ENCODE results near the gene PHF10. TPM values are rescaled to one million over a fixed set of nuclear protein-coding genes. Genes with fewer than 3 reads are reported as not detected.

PHF10 gene
- total RNA-seq, 3 donors from 2014 or later (not counting 1 experiment from before 2014, with no cell fraction given), result 46.5 to 56.5 (median 53.6) TPM

DNA sequence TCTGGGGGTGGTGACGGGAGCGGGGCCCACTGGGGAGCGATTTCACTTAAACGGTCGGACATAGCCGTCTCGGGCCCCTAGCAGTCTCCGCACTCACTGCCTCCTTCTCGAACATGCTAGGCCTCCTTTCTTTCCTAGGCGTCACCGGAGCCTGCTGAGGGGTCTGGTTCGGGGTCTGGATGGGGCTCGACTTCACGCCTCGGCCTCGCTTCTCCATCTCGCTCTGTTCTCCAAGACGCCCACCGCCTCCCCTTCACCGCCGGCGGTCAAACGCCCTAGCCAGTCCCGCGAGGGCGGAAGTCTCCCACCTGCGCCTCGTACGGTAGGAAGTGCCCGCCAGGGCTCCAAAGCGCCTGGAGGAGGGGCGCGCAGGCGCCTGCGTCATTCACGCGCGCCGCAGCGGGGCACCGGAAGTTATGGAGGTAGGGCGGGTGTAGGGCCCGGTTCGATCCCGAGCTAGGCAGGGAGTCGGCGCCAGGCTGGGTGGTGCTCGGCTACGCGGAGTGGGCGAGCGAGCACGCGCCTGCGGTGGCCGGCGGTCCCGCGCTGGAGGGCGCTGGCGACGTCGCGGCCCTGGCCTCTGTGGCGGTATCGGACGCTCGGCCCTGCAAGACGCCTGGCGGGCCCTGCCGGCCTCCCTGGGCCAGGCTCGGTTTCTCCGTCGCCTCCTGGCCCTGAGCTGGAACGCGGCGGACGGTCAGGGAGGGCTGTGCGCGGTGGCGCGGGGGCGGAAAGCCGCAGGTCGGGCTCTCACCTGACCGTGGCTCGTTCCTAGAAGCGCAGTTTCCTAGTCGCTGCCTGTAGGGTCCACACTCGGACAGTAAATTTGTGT is 27.2 kb upstream of the PHF10 start, which contains the start of the genes DYNLT2 and ERMARD:
Gene DYNLT2 (minus strand): TSS at position 331 of the 832 bp plus-strand sequence. CDS start 114 bp downstream, at position 217.
Gene ERMARD (plus strand): TSS at position 381 of the 832 bp plus-strand sequence. CDS start 36 bp downstream, at position 417.
- H3K9me3 ChIP-seq (ENCODE audit: control insufficient read depth, insufficient read depth, low read length), result no peaks in the 10 kb centered on the region
- intact Hi-C loops (cut with micrococcal nuclease), result loop anchor here (1.0 to 2.0 kb wide), 3 partner anchors 27 to 803 kb away; partner anchors contain the start of genes C6orf120, PHF10, TBP and WDR27
- no peaks in the 10 kb centered on the region for H3K36me3 ChIP-seq (ENCODE audit: control insufficient read depth, insufficient read depth, low read length)
- Mint-ChIP-seq H3K9me3 (no peaks in the 10 kb centered on the region), H3K36me3 (no peaks in the 10 kb centered on the region), H3K4me1 (peaks cover 38 to 42% of the 10 kb centered on the region in 2 donors), H3K27me3 (ENCODE audit: low read depth in 2 of 2) (peaks cover 0 to 1% of the 10 kb centered on the region in 2 donors), H3K4me3 (peak within 1 kb of the TSS; percentile 98), H3K27ac (peak within 1 kb of the TSS; percentile 99 to 100)
- DNase-seq, result peak; percentile 95 to 96
- H3K4me1 ChIP-seq (ENCODE audit: control insufficient read depth, insufficient read depth, low read length), result peaks cover 8% of the 10 kb centered on the region
- under 1% methylated on average over 90 of the region's 90 CpGs for WGBS (ENCODE audit: insufficient coverage)
- peak; percentile 93 to 99 (median 96) for ATAC-seq
- TF ChIP-seq, protein P1, sequence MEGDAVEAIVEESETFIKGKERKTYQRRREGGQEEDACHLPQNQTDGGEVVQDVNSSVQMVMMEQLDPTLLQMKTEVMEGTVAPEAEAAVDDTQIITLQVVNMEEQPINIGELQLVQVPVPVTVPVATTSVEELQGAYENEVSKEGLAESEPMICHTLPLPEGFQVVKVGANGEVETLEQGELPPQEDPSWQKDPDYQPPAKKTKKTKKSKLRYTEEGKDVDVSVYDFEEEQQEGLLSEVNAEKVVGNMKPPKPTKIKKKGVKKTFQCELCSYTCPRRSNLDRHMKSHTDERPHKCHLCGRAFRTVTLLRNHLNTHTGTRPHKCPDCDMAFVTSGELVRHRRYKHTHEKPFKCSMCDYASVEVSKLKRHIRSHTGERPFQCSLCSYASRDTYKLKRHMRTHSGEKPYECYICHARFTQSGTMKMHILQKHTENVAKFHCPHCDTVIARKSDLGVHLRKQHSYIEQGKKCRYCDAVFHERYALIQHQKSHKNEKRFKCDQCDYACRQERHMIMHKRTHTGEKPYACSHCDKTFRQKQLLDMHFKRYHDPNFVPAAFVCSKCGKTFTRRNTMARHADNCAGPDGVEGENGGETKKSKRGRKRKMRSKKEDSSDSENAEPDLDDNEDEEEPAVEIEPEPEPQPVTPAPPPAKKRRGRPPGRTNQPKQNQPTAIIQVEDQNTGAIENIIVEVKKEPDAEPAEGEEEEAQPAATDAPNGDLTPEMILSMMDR (IDR thresholded peaks at IDR 0.05), result no peak
- peak within 1 kb of the TSS; percentile 94 for H3K27ac ChIP-seq (ENCODE audit: low read length)
- H3K27me3 ChIP-seq (ENCODE audit: control insufficient read depth, insufficient read depth, low read length), result no peaks in the 10 kb centered on the region
- H3K4me3 ChIP-seq (ENCODE audit: low read length), result peak within 1 kb of the TSS; percentile 79

DNA sequence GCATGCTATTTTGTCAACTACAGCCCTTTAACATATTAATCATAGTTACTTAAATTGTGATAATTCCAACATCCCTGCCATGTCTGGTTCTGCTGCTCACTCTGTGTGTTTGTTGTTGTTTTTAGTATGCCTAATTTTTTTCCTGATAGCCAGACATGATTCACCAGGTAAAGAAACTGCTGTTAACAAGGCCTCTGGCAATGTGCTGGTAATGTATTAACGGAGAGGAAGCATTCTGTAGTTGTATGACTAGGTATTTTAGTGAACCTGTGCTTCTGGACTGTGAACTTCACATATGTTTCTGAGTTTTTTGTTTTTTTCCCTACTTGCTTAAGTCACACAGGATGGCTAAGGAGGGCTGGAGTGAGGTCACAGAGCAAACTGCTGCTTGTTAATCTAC is 22.3 kb upstream of the PHF10 start:
- no peaks in the 10 kb centered on the region for H3K4me1 ChIP-seq (ENCODE audit: control insufficient read depth, insufficient read depth, low read length)
- no peak overlapping the region for H3K4me3 ChIP-seq (ENCODE audit: low read length)
- no peaks in the 10 kb centered on the region for H3K9me3 ChIP-seq (ENCODE audit: control insufficient read depth, insufficient read depth, low read length)
- Mint-ChIP-seq H3K27ac (no peak overlapping the region), H3K36me3 (no peaks in the 10 kb centered on the region), H3K4me1 (peaks cover 20 to 24% of the 10 kb centered on the region in 2 donors), H3K27me3 (ENCODE audit: low read depth in 2 of 2) (peaks cover 0 to 6% of the 10 kb centered on the region in 2 donors), H3K9me3 (no peaks in the 10 kb centered on the region), H3K4me3 (no peak overlapping the region)
- TF ChIP-seq, protein P1 (IDR thresholded peaks at IDR 0.05), result no peak
- intact Hi-C loops (cut with micrococcal nuclease), result no loop called here
- no peak for DNase-seq
- no peak for ATAC-seq
- H3K36me3 ChIP-seq (ENCODE audit: control insufficient read depth, insufficient read depth, low read length), result no peaks in the 10 kb centered on the region
- 100% methylated on average over 1 of the region's 1 CpG for WGBS (ENCODE audit: insufficient coverage)
- no peaks in the 10 kb centered on the region for H3K27me3 ChIP-seq (ENCODE audit: control insufficient read depth, insufficient read depth, low read length)
- H3K27ac ChIP-seq (ENCODE audit: low read length), result no peak overlapping the region

DNA sequence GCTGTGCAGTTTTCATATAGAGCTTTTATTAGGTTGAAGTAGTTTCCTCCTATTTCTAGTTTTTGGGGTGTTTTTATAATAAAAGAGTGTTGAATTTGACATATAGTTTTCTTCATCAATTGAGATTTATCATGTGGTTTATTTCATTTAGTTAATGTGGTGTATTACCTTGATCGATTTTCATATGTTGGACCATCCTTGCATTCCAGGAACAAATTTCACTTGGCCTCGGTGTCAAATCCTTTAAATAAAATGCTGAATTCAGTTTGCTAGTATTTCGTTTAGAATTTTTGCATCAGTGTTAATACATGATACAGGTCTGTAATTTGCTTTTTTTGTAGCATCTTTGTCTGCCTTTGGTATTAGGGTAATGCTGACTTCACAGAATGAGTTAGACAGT is 21.1 kb upstream of the PHF10 start:
- no peaks in the 10 kb centered on the region for H3K36me3 ChIP-seq (ENCODE audit: control insufficient read depth, insufficient read depth, low read length)
- H3K27me3 ChIP-seq (ENCODE audit: control insufficient read depth, insufficient read depth, low read length), result no peaks in the 10 kb centered on the region
- ATAC-seq, result no peak
- no peak for DNase-seq
- H3K4me3 Mint-ChIP-seq, result no peak overlapping the region
- H3K4me1 ChIP-seq (ENCODE audit: control insufficient read depth, insufficient read depth, low read length), result no peaks in the 10 kb centered on the region
- H3K36me3 Mint-ChIP-seq, result no peaks in the 10 kb centered on the region
- H3K4me1 Mint-ChIP-seq, result peaks cover 8 to 12% of the 10 kb centered on the region in 2 donors
- no peak overlapping the region for H3K27ac Mint-ChIP-seq
- no peaks in the 10 kb centered on the region for H3K9me3 Mint-ChIP-seq
- intact Hi-C loops (cut with micrococcal nuclease), result no loop called here
- no peak overlapping the region for H3K27ac ChIP-seq (ENCODE audit: low read length)
- no peak overlapping the region for H3K4me3 ChIP-seq (ENCODE audit: low read length)
- 88% methylated on average over 3 of the region's 3 CpGs for WGBS (ENCODE audit: insufficient coverage)
- peaks cover 0 to 6% of the 10 kb centered on the region in 2 donors for H3K27me3 Mint-ChIP-seq (ENCODE audit: low read depth in 2 of 2)
- TF ChIP-seq, protein P1 (IDR thresholded peaks at IDR 0.05), result no peak
- H3K9me3 ChIP-seq (ENCODE audit: control insufficient read depth, insufficient read depth, low read length), result no peaks in the 10 kb centered on the region

All from natural killer cell (primary cell).